GM19193 (cell line): Measurements from ENCODE around the gene ARPC4.

Source experiments
- POLR2A ChIP-seq: IDR thresholded peaks from 4 replicates; pipeline ENCODE4 v1.6.1; 2011; ENCODE audit not compliant: insufficient read depth, insufficient read length; ENCODE audit errors: extremely low read depth

ARPC4 gene

DNA sequence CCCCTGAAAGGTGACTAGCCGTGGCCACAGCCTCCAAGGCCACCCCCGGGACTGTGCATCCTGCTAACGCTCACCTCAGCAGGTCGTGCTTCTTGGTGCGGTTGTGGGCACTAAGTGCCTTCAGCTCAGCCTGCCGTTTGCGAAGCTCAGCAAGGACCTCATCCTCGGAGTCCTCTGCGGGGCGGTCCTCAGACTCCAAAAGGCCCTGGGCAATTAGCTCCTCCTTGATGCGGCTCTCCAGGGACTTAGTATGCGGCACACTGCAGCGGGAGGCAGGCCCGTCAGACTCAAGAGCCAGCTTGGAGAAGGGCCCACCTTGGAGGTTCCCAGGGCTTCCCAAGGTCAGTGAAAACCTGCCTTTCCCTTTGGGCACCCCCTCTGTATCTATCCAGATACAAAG, 8.9 kb upstream of the ARPC4 start:
- no peak for TF ChIP-seq POLR2A

DNA sequence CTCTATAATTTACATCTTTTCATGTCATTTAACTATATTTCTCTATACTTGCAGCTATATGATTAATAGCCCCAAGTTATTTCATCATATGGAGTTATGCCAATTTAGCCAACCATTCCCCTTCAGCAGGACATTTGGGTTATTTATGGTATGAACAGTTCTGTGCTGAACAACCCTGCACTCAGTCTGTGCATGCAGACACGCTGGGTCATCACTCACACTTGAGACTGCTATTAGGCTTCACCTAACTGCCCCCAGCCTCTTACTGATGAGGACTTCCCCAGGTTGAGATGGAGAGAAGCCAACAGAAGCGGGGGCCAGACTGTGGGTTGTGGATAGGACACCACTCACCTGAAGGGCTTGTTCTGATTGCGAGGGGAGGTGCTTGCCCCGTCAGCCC, 7.9 kb upstream of the ARPC4 start:
- TF ChIP-seq POLR2A, result no peak

DNA sequence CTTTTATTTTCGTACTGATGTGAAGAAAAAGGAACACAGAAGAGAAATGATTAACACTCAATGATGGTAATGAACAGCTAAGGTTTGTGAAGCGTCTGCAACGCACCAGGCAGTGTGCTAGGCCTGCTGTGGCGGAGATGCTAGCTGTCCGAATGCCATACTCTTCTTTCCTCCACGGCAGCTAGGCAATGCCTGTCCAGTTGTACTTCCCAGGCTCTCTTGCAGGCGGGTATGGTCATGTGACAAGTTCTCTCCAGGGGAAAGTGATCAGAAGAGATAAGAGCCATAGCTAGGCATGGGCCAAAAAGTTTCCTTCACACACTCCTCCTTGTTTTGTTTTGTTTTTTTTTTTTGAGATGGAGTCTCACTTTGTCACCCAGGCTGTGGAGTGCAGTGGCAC, 7.3 kb upstream of the ARPC4 start:
- TF ChIP-seq POLR2A, result no peak

DNA sequence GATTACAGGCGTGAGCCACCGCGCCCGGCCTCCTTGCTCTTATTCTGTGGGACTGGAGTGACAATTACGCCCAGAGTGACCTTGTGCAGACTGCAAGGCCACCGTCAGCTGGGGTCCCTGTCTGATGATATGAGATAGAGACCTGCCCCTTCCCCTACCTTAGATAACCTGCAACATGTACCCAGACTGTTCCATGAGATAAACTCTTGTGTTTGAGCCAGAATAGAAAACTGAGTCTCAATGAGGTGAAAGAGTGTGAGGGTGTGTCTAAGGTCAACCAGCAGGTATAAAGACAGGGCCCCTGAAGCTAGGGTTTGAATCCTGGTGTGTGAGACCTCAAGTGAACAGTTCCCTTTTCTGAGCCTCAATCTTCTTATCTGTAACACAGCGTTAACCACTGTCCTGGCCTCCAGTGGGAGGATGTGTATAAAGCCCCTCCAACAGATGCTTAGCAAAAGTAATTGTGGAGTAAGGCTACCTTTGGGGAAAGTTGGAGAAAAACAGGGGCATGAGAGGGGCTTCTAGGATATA, 6.6 kb upstream of the ARPC4 start:
- no peak for TF ChIP-seq POLR2A

DNA sequence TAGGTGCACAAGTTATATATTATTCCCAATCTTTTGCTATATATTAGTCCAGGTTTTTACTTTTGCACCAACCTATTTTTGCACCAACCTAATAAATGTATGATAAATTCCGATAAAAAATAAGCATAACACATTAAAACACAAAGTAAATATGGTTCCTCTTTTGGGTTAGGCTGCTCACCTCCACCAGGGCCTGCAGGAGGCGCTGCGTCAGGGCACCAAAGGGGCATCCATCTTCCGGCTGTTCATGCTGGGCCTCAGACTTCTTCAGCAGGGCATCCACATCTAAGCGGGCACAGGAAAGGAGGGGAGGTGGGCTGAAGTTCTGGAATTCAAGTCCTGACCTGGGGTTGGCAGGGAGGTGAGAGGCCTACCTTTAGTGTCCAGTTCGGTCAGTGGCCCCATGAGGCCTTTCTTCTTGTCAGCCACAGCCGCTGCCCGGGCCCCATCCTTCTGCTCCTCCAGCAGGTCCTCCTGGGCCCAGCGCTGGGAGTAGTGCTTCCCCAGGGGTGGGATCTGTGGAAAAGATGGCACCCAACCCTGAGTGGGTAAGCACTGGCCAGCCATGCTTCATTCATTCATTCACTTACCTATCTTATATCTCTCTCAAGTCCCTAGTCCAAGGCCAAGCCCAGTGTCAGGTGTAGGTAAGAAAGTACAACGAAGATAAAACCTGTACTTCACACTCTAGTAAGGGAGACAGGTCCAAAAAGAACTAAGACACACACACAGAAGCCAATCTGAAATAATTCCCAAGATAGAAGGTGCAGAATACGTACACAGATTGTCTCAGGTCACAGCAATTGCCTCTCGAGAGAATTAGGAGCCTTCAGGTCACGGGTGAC, 5.8 kb upstream of the ARPC4 start:
- TF ChIP-seq POLR2A, result no peak

DNA sequence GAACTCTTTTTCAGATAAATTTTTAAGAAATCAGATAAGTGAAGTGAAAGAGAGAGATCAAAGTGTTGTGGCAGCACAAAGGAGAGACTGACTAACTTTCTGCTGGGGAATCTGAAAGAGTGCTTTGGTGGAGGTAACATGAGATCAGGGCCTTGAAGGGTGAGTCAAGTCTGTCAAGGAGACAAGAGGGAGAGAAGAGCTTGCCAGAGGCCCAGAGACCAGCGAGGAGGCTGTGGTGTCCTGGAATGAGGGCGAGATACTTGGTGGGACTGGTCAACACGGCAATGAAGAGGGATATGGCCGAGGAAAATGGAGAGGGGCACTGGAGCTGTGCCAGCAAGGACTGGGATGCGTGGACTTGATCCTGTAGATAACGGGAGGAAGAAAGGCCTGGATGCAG, 5.2 kb upstream of the ARPC4 start:
- TF ChIP-seq POLR2A, result no peak

DNA sequence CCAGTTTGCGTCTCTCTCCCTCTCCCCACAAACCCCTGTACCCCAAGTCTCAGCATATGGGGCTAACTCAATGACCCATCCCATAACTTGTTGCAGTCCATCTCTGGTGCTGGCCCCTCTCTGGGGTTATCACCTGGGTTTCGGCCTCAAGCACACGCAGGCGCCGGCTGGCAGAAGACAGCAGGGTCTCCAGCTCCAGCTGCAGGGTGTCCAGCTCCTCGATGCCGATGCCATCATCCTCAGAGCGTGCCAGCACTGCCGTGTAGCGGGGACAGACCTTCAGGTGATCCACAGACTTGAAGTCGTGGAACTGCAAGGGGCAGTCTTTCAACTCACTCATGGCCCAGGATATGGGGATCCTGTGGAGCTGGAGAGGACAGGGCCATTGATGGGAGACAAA, 1.8 kb upstream of the ARPC4 start:
- peak; percentile 13 for TF ChIP-seq POLR2A

DNA sequence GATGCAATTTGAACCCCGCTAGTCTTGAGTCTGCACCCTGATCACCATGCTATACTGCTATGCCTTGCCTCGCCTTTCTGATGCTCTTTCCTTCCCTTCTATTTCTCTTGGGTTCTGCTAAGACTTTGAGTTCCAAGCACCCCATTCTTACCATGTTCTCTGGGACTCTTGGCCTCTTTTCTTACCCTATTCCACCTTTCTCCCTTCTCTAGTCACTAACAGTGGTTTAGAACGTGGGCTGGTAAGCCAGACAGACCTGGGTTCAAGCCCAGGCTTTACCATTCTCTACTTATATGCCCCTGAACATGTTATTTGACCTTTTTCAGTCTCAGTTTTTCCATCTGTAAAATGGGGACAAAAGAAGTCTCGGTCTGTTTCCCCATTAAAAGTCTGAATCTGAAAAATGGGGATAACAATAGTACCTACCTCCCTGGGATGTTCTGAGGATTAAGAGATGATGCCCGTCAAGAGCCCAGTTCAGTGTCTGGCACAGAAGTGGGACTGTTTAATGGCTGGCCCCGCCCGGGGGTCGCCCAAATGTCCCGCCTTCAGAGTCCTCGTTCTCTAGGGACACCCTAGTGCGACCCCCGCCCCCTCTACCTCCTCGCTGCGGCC, 985 bp upstream of the ARPC4 start:
- no peak for TF ChIP-seq POLR2A

DNA sequence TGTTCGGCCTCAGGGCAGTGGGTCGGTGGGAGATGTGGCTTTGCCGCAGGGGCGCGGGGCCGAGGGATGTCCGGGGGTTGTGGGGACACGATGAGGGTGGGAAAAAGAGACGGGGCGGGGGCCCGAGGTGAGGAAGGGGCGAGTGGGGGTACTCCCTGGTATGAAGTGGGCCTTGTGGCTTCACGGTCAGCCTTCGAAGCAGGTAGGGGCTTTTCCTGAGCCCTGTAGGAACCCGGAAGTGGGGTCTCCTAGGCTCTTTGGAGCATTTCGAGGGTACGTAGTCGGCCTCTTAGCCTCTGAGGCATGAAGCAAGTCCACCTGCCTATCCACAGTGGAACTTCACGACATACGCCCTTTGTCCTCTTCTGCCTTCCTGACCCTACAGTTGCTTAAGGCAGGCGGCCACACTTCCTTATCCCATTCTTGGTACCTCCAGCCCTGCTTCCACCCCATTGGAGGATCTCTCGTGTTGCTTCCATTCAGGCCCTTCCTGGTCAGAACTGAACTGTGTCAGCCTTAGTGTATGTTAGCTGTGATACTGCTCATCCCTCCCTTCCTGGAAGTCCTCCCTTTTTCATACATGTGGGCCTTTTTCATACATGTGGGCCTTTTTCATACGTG, 389 bp downstream of the ARPC4 start:
- no peak for TF ChIP-seq POLR2A

DNA sequence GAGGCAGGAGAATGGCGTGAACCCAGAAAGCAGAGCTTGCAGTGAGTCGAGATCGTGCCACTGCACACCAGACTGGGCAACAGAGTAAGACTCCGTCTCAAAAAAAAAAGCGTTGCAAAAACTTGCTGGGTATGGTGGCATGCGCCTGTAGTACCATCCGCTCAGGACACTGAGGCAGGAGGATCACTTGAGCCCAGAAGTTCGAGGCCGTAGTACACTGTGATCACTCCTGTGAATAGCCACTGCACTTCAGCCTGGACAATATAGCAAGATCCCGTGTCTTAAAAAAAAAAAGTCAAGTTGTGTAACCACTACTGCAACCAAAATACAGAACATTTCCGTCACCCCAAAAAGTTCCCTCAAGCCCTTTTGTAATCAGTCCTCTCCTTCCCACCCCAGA, 1.5 kb downstream of the ARPC4 start:
- no peak for TF ChIP-seq POLR2A

DNA sequence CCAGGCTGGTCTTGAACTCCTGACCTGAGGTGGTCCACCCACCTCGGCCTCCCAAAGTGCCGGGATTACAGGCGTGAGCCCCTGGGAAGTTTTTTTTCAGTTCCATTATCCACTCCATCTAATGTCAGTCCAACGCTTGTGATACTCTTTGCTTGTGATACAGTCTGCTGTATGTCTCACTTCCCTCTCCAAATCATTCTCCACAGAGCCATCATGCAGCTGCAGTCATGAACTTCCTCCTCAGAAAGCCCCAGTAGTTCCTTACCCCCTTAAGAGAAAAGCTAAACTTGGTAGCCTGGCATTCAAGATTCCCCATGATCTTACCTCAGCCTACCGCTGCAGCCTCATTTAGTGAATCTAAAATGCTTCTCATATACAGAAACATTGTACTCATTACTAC, 2.3 kb downstream of the ARPC4 start:
- TF ChIP-seq POLR2A, result no peak

DNA sequence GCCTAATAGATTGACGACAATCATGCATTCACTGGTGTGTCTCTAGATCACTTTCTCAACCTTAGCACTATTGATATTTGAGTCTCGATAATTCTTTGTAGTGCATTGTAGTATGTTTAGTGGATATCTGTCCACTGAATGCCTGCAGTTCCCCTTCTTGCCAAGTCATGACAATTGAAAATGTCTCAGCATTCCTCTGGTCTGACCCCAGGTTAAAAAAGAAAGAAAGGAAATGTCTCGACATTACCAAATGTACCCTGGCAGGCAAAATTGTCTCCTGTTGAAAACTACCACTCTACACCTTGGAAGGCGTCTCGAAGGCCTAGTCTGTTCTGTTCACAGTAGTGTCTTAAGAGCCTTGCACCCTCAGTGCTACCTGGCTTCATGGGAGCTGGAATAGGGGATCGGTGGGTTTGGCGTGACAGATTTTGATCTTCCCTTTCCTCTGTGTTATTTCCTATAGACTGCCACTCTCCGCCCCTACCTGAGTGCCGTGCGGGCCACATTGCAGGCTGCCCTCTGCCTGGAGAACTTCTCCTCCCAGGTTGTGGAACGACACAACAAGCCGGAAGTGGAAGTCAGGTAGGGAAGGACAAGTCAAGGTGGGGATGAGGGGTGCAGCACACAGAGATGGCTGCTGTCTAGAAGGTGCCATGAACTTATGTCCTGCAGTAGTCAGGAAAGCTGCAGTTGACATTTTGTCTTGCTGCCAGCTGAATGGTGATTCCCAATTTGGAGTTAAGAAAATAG, 4.5 kb downstream of the ARPC4 start:
- TF ChIP-seq POLR2A, result peak; percentile 17

DNA sequence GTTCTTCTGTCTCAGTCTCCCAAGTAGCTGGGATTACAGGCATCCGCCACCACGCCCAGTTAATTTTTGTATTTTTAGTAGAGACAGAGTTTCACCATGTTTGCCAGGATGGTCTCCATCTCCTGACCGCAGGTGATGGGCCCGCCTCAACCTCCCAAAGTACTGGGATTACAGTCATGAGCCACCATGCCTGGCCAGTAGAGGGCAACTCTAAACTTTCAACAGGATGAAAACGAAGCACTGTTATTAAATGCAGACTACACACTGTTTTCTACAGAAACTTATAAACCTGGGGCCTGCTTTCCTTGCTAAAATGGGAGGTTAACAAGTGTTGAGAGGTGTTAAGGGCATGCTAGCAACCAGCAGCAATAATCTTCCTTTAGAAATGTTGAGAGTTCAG, 7.6 kb downstream of the ARPC4 start:
- TF ChIP-seq POLR2A, result no peak

DNA sequence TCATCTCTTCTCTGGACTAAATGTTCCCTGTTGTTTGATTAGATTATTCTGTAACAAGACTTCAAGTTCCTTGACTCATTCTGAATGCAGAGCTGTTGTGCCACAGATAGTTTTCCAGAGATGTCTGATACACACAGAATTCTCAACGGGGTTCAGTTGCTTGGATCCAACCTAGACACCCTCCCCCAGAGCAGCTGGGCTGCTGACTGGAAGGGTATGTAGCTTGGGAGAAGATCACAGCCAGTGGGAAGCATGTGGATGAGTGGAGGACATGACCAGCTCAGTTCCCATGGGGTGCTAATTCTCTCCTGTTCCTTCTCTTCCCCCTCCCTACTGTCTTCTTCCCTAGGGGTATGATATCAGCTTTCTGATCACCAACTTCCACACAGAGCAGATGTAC, 10.6 kb downstream of the ARPC4 start:
- no peak for TF ChIP-seq POLR2A

DNA sequence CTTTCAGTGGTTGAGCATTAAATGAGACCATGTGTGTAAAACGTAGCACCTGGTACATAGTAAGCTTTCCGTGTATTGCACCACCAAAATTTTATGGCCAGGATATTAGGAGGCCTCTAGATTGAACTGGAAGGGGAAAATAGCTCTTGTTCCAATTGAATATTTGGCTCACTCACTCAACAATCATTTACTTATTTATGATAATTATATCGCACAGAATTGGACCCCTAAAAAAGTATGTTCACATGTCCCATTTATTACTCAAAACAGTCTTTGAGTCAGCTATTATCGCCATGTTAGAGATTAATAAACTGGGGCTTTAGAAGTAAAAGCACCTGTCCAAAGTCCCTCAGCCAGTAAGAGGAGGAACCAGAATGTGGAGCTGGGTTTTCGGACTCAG, 12.1 kb downstream of the ARPC4 start:
- no peak for TF ChIP-seq POLR2A
